ENCODE results near the gene TBX3. TPM values are rescaled to one million over a fixed set of nuclear protein-coding genes. Genes with fewer than 3 reads are reported as not detected.
"Not testable (repeated sequence)": the region's sequence is repeated elsewhere in the genome, so short reads cannot be mapped to it uniquely, and the experiment has no call there.

The TBX3 gene
- 3.3 and 3.6 TPM in 2 replicates for total RNA-seq (2014; rRNA removed; shearing (Covaris generic))
- 8.3 and 9.1 TPM in 2 replicates for polyA plus RNA-seq (2015; cell fraction: cytosol; rRNA removed)
- 28.3 and 42.9 TPM in 2 replicates for polyA plus RNA-seq (2015; cell fraction: nucleus; rRNA removed)

- in situ Hi-C loops (cut with HindIII; ENCODE audit: low pct_unique_long_range_greater_than_20kb, low sequenced_read_pairs), result no loop called here
- DNase-seq (ENCODE audit: low read depth, low spot score), result peak; percentile 98
Observed at GRCh38 chr12:114684098-114684869, at the start of gene TBX3. TSS of gene TBX3 (minus strand) at chr12:114684175. CDS start at chr12:114683200, 975 bp downstream.

GRCh38 chr12:114732426-114733030 lies 48.6 kb upstream of the TBX3 start:
- DNase-seq (ENCODE audit: low read depth, low spot score), result no peak
- in situ Hi-C loops (cut with HindIII; ENCODE audit: low pct_unique_long_range_greater_than_20kb, low sequenced_read_pairs), result no loop called here

GRCh38 chr12:114729731-114730130 lies 45.8 kb upstream of the TBX3 start:
- in situ Hi-C loops (cut with HindIII; ENCODE audit: low pct_unique_long_range_greater_than_20kb, low sequenced_read_pairs), result no loop called here
- no peak for DNase-seq (ENCODE audit: low read depth, low spot score)

- in situ Hi-C loops (cut with HindIII; ENCODE audit: low pct_unique_long_range_greater_than_20kb, low sequenced_read_pairs), result no loop called here
- no peak for DNase-seq (ENCODE audit: low read depth, low spot score)
Observed at GRCh38 chr12:114726092-114726710, 42.2 kb upstream of the TBX3 start.

GRCh38 chr12:114722176-114722575 lies 38.2 kb upstream of the TBX3 start:
- DNase-seq (ENCODE audit: low read depth, low spot score); in situ Hi-C loops (cut with HindIII; ENCODE audit: low pct_unique_long_range_greater_than_20kb, low sequenced_read_pairs): not testable (repeated sequence)

GRCh38 chr12:114721266-114721665 lies 37.3 kb upstream of the TBX3 start:
- DNase-seq (ENCODE audit: low read depth, low spot score), result no peak
- in situ Hi-C loops (cut with HindIII; ENCODE audit: low pct_unique_long_range_greater_than_20kb, low sequenced_read_pairs), result no loop called here

GRCh38 chr12:114713466-114714215 lies 29.7 kb upstream of the TBX3 start:
- in situ Hi-C loops (cut with HindIII; ENCODE audit: low pct_unique_long_range_greater_than_20kb, low sequenced_read_pairs), result no loop called here

GRCh38 chr12:114711689-114712152 lies 27.7 kb upstream of the TBX3 start:
- peak; percentile 73 for DNase-seq (ENCODE audit: low read depth, low spot score)
- in situ Hi-C loops (cut with HindIII; ENCODE audit: low pct_unique_long_range_greater_than_20kb, low sequenced_read_pairs), result no loop called here

More at GRCh38 chr12:114713466-114714215, 29.7 kb upstream of the TBX3 start:
- DNase-seq (ENCODE audit: low read depth, low spot score), result no peak

GRCh38 chr12:114710151-114710550 lies 26.2 kb upstream of the TBX3 start:
- no peak for DNase-seq (ENCODE audit: low read depth, low spot score)
- in situ Hi-C loops (cut with HindIII; ENCODE audit: low pct_unique_long_range_greater_than_20kb, low sequenced_read_pairs), result no loop called here

GRCh38 chr12:114709112-114709511 lies 25.1 kb upstream of the TBX3 start:
- no peak for DNase-seq (ENCODE audit: low read depth, low spot score)
- in situ Hi-C loops (cut with HindIII; ENCODE audit: low pct_unique_long_range_greater_than_20kb, low sequenced_read_pairs), result no loop called here

- DNase-seq (ENCODE audit: low read depth, low spot score); in situ Hi-C loops (cut with HindIII; ENCODE audit: low pct_unique_long_range_greater_than_20kb, low sequenced_read_pairs): not testable (repeated sequence)
Observed at GRCh38 chr12:114708598-114708997, 24.6 kb upstream of the TBX3 start.

- no peak for DNase-seq (ENCODE audit: low read depth, low spot score)
- in situ Hi-C loops (cut with HindIII; ENCODE audit: low pct_unique_long_range_greater_than_20kb, low sequenced_read_pairs), result no loop called here
Observed at GRCh38 chr12:114704096-114704495, 20.1 kb upstream of the TBX3 start.

- no peak for DNase-seq (ENCODE audit: low read depth, low spot score)
- in situ Hi-C loops (cut with HindIII; ENCODE audit: low pct_unique_long_range_greater_than_20kb, low sequenced_read_pairs), result no loop called here
Observed at GRCh38 chr12:114703060-114703493, 19.1 kb upstream of the TBX3 start.

GRCh38 chr12:114702462-114702861 lies 18.5 kb upstream of the TBX3 start:
- in situ Hi-C loops (cut with HindIII; ENCODE audit: low pct_unique_long_range_greater_than_20kb, low sequenced_read_pairs), result no loop called here
- no peak for DNase-seq (ENCODE audit: low read depth, low spot score)

- in situ Hi-C loops (cut with HindIII; ENCODE audit: low pct_unique_long_range_greater_than_20kb, low sequenced_read_pairs), result no loop called here
- no peak for DNase-seq (ENCODE audit: low read depth, low spot score)
Observed at GRCh38 chr12:114701553-114701952, 17.6 kb upstream of the TBX3 start.

- in situ Hi-C loops (cut with HindIII; ENCODE audit: low pct_unique_long_range_greater_than_20kb, low sequenced_read_pairs), result no loop called here
Observed at GRCh38 chr12:114701104-114701414, 17.1 kb upstream of the TBX3 start.

GRCh38 chr12:114700392-114701103 lies 16.6 kb upstream of the TBX3 start:
- no peak for DNase-seq (ENCODE audit: low read depth, low spot score)
- in situ Hi-C loops (cut with HindIII; ENCODE audit: low pct_unique_long_range_greater_than_20kb, low sequenced_read_pairs), result no loop called here

More at GRCh38 chr12:114701104-114701414, 17.1 kb upstream of the TBX3 start:
- DNase-seq (ENCODE audit: low read depth, low spot score), result no peak
